GM19467 (cell line): ENCODE measurements around the gene COL18A1.

Experiments
- ATAC-seq: cut with Tn5 transposase; IDR thresholded peaks from one replicate; pipeline ENCODE4 v1.9.1; 2021; ENCODE audit warnings: mild to moderate bottlenecking, moderate library complexity; ENCODE audit not compliant: unreplicated experiment

COL18A1 gene

GRCh38 chr21:45412491-45412890, 7.5 kb downstream of the COL18A1 start:
- ATAC-seq = no peak

DNA sequence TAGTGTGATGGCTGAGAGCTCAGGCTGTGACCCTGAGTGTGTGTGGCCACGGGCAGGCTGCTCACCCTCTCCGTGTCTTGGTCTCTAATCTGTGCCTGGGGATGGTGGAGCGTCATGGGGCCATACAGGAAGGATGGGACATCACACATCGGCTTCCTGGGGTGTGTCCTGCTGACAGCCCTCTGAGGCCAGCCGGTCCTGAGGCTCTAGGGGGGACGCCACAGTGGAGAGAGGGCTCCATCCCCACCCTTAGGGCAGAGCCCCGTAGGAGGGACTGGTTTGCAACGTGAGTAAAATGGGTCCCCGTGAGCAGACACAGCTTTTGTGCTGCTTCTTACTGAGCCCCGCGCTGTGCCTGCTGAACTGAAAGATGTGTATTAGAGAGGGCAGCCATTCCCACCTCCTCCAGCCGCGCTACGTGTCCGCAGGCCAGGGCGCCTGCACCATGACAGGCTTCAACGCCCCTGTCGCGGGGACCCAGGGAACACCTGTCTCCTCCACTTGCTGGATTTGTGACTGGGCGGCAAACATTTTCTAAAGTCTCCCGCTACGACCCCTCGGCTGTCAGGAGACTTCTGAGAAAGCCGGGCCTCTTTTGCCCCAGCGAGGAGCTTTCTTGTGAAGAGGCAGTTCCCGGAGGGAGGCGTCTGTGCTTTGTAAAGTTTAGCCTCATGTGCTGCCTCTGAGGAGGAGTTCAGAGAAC, 8.1 kb downstream of the COL18A1 start:
- ATAC-seq = no peak

GRCh38 chr21:45413922-45414321, 9.0 kb downstream of the COL18A1 start:
- no peak for ATAC-seq

DNA sequence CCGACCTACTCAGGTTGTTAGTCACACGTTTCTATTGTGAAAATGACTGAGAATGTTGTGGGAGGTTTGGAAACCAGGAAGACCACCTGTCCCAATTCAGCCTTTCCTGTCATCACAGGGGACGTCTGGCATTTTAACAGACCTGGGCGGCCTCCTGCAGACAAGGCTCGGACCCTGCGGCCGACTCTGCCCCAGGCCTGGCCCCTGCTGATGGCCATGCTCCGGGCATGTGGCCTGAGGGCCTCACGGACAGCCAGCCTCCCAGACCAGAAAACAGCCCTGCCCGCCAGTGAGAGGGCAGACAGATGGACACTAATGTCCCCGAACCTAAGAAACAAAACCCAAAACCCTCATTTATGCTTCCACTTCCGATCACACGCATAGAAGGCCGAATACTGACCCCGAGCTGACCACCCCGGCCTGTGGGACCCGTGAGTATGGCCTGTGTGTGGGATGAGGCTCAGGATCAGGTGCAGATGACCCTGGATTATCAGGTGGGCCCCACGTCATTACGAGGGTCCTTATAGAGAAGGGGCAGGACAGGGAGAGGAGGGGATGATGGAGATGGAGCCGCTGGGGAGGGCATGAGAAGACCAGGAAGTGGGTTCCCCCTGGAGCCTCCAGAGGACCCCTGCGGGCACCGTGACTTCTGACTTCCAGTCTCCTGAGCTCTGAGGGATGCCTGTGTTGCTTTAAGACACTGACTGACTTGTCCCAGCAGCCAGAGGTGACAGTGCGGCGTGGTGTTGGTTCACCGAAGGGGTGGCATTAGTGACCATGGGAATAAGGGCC, 9.6 kb downstream of the COL18A1 start:
- ATAC-seq = no peak

GRCh38 chr21:45415188-45415942, 10.4 kb downstream of the COL18A1 start:
- ATAC-seq = no peak

GRCh38 chr21:45415943-45416611, 11.1 kb downstream of the COL18A1 start:
- no peak for ATAC-seq

GRCh38 chr21:45416620-45417019, 11.7 kb downstream of the COL18A1 start:
- ATAC-seq = no peak

DNA sequence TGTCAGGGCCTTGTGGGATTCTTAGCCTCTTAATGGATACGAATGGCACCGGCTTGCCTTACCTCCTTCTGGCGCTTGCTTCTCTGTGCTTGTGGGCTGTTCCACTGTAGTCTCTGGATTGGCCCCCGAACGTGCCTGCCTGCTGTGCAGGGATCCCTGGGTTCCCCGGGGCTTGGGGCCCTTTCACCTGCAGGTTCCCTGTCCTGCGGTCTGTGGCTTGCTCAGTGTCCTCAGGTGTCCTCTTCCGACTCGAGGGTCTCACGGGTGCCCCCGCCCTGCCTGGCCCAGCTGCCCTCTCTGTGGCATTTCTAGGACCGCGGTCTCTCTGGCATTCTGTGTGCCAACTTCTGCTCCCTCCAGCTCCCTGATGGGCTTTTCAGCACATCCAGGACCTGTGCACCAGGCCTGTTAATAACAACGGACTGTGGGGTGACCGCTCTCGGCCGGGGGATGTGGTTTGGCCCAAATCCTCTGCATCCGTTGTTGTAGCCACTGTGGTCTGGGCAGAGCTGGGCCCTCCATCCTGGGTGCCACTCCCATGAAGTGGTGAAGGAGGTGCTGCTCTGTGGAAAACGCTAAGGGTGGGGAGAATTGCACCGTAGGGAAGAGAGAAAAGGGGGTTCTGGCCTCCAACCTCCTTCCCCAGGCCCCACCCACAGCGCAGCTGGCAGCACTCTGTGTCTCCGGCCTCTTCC, 12.4 kb downstream of the COL18A1 start:
- ATAC-seq = no peak

- ATAC-seq = no peak
Observed at GRCh38 chr21:45417951-45418300, 13.0 kb downstream of the COL18A1 start.

DNA sequence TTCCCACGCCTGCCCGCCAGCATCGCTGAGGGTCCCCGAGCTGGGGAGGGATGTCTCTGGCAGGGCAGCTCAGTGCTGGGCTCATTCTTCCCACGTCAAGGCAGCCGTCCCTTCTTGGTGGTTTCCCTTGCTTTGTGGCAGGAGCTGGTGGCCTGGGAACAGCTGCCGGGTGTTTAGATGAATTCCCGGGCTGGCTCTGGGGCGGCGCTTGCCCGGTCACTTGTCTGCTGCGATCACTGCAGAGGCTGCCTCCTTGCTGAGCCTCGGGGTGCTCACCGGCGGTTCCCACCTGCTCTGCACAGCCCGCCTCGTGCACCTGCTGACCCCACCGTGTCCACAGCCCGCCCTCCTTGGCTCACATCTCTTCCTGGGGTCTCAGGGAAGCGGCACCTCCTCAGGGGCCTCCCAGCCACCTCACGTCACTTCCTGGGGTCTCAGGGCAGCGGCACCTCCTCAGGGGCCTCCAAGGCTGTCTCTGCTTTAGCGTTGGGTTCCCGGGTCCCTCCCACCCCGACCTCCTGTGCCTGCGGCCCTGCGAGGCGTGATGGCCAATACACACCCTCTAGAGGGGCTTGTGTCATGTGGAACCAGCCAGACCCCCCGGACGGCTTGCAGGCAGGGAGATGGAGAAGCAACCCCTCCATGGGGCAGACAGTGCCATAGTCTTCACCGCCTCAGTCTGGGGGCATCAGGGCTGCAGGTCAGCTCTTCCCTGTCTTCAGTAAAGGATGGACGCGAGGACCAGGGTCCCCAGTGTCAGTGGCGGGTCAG, 13.5 kb downstream of the COL18A1 start:
- no peak for ATAC-seq

- no peak for ATAC-seq
Observed at GRCh38 chr21:45419162-45419561, 14.2 kb downstream of the COL18A1 start.

GRCh38 chr21:45420061-45421041, 15.4 kb downstream of the COL18A1 start:
- ATAC-seq = no peak

DNA sequence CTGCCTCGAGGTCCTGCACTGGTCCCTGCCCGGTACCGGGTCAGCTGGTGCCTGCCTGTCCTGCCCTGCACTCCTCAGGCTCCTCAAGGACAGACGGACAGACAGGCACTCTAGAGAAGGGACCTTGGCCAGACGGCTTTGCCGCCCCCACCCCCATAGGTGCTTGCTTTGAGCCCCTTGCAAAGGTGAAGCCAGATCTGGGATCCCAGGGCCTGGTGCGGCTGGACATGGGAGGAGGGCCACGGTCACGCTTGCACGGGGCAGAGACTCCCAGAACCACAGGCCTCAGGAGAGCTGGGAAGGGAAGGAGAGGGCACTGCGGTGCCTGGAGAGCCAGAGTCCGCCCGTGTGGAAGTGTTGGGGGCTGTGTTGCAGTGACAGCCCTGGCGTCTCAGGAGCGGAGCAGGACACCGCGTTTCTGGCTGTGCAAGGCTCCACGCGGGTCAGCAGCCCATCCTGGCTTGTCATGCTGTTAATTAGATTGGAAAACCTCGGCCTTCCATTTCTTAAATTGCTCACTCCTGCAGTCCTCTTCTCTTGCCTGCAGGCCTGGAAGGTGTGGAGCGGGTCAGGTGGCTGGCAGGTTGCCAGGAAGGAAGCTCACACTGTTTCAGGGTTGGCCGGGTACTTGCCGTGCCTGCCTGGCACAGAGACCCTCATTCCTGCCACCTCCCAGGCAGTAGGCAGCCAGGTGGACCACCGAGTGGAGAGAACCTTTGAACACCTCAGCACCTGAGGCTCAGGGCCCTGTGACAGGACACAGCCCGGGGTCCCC, 16.3 kb downstream of the COL18A1 start:
- no peak for ATAC-seq

DNA sequence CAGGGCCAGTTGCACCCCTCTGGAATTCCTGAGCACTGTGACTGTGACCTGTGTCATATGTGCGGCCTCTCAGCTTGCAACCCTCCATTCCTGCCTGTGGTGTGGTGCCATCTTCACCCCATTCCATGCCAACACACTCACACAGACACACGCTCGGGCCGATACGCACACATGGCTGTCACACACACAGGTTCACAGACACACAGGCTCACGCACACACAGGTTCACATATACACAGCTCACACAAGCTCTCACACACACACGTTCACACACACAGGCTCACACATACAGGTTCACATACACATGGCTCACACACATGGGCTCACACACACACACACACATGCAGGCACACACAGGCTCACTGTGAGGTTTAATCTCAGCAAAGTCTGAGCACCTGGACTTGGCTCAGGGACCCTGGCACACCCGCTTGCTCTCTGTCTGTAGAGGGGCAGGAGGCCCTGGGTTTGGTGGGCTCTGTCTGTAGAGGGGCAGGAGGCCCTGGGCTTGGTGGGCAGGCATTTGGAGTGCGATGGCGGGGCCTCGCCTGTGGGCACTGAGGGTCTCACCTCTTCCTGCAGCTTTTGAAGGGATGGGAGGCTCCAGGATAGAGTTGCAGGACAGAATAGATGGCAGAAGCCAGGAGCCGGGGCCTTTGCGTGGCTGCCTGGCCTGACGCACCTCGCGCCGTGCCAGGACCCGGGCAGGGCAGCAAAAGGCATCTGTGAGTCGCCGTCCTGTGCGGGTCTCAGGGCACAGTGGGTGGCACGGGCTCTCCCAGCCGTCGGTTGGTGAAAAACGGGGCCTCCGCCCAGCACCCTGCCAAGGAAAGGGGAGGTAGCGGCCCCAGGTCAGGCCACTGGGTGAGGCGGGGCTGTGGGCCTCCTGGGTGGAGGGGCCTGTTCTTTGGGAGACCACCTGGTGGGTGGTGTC, 17.1 kb downstream of the COL18A1 start:
- ATAC-seq = no peak

GRCh38 chr21:45423201-45423955, 18.4 kb downstream of the COL18A1 start:
- ATAC-seq = no peak
